H1 (cell line): ENCODE measurements around the gene COPS2. TPM values are rescaled to one million over a fixed set of nuclear protein-coding genes. Genes with fewer than 3 reads are reported as not detected.

Source experiments
- EGR1 ChIP-seq: IDR thresholded peaks from 2 replicates; pipeline ENCODE4 v1.6.1; 2011; ENCODE audit warnings: low read depth, low read length, borderline replicate concordance
- SP2 ChIP-seq: IDR thresholded peaks from 2 replicates; pipeline ENCODE4 v1.6.1; 2012; ENCODE audit warnings: mild to moderate bottlenecking, low read length, inconsistent platforms
- polyA plus RNA-seq, 7 experiments: library from polyadenylated mRNA; depleted of rRNA in 3 of 7; stranded (reverse) in 5 of 7; unstranded in 2 of 7; fragments of >200 nt in 5 of 7; fragments of 200-250 nt in 2 of 7; gene quantifications; 1 replicate in 5 of 7; 2 replicates in 1 of 7; 4 replicates in 1 of 7; pipeline versions ENCODE4 v1.2.1 to v1.2.3, GENCODE V29; 2011 to 2013; ENCODE audit warnings: missing spikeins in 2 of 7, mixed read lengths in 2 of 7
- total RNA-seq: library from RNA; stranded (reverse); fragmentation: NEBNext Ultra II Directional; extraction: Animal tissue kit (Norgen Biotek cat#: 25700); gene quantifications from 2 replicates; pipeline ENCODE4 v1.2.1, GENCODE V29; 2021

The COPS2 gene
- total and polyA plus RNA-seq, 2 of the 8 experiments (the other 6 are each of a cell fraction or from before 2014, with no cell fraction given) = 17.7 to 85.1 TPM

DNA sequence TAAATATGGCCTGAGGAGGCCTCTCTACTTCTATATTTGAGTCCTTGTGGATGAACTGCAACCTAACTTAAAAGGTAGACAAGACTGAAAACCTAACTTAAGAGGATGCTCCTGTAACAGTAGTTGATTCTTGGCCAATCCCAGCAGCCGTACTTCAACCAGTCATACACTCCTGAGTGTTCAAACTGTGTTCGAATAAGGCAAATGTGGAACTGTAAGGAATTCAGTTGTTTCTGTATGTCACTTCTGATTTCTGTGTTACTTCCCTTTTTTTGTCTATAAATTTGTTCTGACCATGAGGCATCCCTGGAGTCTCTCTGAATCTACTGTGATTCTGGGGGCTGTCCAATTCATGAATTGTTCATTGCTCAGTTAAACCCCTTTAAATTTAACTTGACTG is 35.2 kb upstream of the COPS2 start (continued):
- no peak for TF ChIP-seq EGR1
- TF ChIP-seq SP2 = no peak
